Hippocampal formation (tissue), 2 donors: ENCODE measurements around the gene FARSB.

Experiments
- DNase-seq, 2 donors: peaks; one replicate each; lab custom pipeline; 2025; lab: John Stamatoyannopoulos, UW

FARSB gene

DNA sequence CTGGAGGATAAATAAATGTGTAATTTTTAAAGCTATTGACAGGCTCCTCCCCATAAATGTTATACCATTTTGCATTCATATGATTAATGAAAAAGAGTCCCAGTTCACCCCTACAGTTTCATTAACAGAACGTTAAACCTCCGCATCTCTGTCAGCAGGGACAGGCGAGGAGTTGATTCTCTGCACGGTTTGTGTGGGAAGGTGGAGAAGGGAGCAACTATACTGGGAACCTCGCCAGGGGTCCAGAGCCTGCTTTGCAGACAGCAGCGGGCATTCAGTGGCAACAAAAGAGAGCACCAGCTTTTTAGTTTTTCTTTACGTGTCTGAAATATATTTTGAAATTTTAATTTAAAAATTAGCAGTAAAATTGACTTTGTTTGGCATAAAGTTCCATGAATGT is 101.4 kb downstream of the FARSB start:
- DNase-seq = no peak

GRCh38 chr2:222548992-222549391 is 106.9 kb downstream of the FARSB start:
- peak in 1 of 2 donors; percentile 6 for DNase-seq

DNA sequence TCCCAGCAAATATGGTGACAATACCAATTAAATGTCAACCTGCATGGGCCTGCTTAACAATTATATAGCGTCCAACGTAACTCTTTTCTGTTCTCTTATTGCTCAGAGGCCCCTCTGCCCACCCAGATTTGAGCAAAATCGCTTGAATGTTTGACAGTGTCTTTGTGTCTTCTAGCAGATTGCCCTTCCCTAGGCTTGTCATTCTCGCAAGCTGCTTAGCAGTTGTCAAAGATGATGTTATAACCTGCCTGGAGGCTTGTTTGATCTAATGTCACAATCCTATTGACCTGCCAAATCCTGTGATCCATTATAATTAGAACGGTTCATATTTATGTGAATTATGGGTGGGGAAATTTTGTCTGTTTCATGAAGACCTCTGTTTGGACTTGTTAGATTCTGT is 108.8 kb downstream of the FARSB start:
- no peak for DNase-seq

DNA sequence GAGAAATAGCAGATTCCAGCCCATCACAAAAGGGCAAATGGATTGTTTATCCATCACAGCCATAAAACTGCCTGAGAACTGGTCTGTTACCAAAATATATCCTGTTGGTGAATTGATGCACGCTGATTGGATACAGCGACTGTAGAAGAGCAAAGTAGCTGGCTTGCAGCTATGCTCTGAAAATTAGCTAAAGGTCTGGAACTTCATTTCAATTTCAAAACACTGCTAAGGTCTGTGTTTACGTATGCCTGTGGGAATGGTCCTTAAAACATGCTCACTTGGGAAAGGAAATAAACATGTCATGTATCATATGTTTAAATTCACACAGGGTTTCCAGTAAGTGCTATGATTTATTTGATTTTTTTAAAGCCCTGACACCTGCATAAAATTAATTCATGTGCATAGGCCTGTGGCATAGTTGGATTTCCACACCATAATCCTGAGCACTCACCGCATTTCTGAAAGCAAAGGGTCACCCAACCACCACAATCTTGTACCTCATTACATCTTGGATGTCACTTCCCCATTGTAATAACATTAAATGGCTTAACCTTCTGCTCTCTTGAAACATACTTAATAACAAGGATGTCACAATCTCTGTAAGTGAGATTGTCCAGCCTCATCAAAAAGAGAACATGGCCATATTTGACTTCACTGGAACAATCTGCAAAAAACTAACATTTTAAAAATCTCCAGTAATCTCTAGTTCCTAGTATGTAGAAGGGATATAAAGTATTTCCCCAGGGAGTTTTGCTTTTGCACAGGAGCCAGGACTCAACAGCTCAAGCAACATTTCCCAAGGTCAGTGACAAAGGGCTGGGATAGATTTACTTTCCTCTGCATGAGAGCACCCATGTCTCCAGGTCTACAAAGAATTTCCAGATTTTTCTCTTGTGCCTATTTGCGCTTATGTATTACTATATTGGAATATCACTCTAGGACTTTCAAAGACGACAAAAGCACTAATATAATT is 109.8 kb downstream of the FARSB start:
- DNase-seq = no peak

DNA sequence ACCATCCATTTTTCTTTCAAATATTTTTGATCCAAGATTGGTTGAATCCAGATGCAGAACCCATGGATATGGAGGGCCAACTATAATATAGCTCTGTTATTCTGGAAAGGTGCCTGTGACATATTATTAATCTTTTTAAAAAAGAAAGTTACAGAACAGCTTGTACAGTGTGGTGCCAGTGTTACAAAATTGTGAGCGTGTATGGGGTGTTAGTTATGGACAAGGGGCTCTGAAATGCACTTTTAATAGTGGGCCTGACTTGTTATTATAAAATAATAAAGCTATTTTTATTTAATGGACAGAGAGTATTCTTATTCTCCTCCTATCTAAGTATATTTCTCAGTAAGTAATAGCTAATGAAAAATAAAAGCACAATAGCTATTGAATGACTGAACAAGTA is 111.2 kb downstream of the FARSB start:
- no peak for DNase-seq

- DNase-seq = no peak
These were observed 117.4 kb downstream of the FARSB start for GRCh38 chr2:222538535-222538934.

DNA sequence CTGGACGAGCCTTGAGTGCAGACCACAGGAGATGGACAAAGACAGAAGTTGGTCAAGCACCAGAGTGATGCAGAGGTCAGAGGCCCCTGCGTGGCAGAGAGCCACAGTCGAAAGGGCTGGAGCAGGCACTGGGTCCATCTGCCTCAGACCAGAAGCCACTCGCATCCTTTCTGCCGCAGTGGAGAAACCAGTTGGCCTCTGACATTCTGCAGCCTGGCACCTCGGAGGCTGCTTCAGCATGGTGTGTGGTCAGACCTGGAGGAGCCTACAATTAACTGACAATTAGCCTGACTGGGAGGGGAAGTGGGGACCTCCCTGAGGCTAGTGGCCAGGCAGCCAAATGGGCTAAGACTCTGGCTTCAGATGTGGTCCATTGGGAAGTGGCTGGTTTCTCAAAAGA is 120.4 kb downstream of the FARSB start:
- no peak for DNase-seq

- no peak for DNase-seq
These were observed 123.6 kb downstream of the FARSB start for GRCh38 chr2:222532315-222532714.

DNA sequence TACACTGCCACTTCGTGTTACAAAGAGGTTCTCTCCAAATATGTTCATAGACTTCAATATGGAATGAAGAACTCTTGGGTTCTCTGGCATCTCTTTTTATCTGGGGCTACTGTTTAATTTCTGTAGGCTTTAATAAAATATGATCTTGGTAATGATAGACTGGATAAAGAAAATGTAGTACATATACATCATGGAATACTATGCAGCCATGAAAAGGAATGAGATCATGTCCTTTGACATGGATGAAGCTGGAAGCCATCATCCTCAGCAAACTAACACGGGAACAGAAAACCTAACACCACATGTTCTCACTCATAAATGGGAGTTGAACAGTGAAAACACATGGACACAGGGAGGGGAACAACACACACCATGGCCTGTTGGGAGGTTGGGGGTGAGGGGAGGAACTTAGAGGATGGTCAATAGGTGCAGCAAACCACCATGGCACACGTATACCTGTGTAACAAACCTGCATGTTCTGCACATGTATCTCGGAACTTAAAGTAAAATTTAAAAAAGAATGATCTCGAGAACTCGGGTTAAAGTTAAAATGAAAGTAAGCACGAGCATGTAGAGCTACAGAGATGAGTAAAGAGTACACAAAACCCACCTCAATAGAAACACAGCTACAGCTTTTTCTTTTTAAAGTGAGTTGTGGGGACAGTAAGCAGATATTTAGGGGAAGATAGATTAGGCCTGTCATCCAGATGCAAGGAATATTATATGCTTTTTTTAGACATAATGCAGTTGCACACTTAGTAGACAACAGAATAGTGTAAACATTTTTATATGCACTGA is 129.2 kb downstream of the FARSB start:
- DNase-seq = no peak

- DNase-seq = no peak
These were observed 130.1 kb downstream of the FARSB start for GRCh38 chr2:222525811-222526210.

GRCh38 chr2:222523783-222524544 is 131.9 kb downstream of the FARSB start:
- no peak for DNase-seq

DNA sequence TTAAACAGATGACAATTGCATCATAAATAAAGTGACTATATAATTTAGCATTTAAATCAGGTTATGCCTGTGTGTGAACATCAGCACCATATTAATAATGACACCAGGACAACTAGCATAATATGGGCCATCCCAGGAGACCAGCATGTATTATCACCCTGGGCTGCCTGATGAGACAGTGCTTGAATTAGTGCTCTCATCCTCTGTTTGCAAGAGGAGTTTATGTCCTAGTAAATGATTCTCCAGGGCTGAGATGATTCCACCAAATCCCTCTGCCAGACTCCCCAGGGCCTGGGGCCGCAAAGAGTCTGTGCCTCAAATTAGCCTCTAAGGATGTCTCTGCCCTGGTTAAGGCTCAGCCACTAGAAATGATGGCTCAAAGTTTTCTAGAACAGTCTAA is 133.8 kb downstream of the FARSB start:
- DNase-seq = no peak

DNA sequence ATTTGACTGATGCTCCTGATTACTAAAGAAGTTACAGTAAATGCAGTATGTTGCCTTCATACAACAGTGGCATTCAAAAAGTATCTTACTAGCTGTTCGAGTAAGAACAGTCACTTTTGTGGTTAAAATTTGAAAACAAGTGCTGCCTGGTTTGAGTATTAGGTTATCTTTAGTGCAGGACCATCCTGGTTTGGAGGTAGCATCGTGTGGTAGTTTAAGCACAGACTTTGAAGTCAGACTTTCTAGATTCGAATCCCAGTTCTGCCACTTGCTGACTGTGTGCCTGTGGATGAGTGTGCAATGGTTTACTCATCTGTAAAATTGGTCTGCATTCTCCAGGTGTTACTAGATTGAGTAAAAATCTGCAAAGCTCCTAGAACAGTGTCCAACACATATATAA is 134.8 kb downstream of the FARSB start:
- DNase-seq = no peak
